Smooth muscle cell of bladder (primary cell): ENCODE results near the gene FBXW12. TPM values are rescaled to one million over a fixed set of nuclear protein-coding genes. Genes with fewer than 3 reads are reported as not detected.

Experiments
- total RNA-seq: library from RNA; depleted of rRNA; stranded (reverse); fragments of >200 nt; gene quantifications from 2 replicates; pipeline ENCODE4 v1.2.3, GENCODE V29; 2014

FBXW12 gene, protein sequence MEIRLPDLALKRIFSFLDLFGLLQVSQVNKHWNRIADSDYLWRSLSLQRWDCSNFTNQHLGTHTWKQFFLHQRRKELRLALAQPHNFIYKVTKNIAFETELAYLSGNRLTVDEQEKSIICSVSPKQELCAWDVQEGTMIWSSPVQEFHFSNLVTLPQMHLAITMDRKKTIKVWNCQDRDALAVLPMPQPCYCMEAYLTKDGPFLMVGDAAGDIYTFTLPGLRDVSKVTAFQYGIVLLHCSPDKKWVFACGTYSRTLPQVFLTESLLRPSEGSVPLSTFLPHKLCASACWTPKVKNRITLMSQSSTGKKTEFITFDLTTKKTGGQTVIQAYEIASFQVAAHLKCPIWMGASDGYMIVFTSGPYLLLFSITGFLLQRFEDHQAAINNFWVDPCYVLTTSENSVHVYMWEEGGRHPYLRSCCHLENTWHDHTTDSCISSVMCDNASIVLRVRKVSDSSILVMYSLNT
- not detected in 2 replicates for total RNA-seq

DNA sequence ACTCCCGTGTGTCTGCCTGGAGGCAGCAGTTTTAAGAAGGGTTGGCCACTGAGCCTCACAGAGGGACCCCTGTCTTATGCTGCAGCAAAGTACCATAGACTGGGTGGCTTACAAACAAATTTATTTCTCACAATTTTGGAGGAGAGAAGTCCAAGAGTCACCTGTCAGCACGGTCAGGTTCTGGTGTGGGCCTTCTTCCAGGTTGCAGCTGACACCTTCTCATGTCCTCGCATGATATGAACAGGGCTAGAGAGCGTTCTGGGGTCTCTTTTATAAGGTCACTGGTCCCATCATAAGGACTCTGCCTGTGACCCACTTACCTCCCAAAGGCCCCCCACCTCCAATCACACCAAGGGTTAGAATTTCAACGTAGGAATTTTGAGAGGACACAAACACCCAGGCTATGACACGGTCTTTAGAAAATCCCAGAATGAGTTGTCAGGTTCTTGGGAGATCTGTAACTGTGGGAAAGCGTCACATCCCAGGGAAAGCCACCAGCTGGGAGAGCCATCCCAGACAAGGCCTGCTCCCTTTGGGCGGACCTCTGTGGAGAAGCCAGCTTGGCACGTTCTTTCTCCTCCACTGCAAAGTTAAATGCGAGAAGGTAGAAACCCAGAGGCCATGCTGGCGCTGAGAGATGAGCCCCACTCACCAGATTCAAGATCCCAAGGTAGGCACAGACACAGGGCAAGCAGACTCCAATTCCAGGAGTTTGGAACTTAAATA lies at the start of gene FBXW12:
TSS of gene FBXW12 (plus strand) at position 569 of the 726 bp plus-strand sequence. CDS start 549 bp downstream, outside the sequence.

DNA sequence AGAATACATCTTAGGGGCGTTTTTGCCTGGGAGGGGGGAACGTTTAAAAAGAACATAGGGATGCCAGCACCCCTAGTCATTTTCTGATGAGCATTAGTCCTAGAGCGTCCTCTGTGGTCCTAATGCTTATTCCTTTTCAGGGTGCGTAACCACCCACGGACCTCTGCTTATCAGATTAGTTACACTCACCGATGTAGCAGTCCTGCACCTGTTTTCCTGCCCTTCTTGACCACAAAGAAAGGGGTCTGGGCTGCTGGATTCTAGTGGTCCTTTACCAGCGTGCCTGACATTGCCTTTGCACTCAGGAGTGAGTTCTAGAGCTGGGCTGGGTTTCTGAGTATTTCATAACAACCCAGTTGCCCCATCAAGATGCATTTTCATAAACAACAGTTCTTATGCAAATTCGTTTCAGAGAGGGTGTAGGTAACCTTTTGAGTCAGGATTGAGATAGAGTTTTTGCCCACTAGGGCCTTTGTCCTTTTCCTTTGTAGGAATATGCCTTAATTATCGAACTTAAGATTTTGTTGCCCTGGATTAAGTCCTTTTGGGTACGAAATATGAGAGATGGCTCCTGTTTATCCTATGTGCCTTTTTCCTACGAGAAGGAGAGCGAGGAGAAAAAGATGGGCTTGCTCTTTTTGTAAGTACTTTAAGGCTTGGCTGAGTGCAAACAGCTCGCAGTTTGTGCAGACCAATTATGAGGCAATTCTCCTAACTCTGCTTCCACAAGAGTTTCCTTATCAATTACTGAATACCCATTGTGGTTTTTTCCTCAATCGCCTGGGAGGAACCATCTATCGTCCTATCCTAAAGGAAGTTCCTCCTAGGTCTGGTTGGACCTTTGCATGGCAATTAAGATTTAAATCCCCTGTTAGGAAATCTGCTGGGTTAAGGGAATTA lies 38.4 kb upstream of the FBXW12 start, which contains the start of gene SPINK8:
TSS of gene SPINK8 (minus strand) at position 316 of the 900 bp plus-strand sequence. CDS start 5,320 bp downstream, outside the sequence.

DNA sequence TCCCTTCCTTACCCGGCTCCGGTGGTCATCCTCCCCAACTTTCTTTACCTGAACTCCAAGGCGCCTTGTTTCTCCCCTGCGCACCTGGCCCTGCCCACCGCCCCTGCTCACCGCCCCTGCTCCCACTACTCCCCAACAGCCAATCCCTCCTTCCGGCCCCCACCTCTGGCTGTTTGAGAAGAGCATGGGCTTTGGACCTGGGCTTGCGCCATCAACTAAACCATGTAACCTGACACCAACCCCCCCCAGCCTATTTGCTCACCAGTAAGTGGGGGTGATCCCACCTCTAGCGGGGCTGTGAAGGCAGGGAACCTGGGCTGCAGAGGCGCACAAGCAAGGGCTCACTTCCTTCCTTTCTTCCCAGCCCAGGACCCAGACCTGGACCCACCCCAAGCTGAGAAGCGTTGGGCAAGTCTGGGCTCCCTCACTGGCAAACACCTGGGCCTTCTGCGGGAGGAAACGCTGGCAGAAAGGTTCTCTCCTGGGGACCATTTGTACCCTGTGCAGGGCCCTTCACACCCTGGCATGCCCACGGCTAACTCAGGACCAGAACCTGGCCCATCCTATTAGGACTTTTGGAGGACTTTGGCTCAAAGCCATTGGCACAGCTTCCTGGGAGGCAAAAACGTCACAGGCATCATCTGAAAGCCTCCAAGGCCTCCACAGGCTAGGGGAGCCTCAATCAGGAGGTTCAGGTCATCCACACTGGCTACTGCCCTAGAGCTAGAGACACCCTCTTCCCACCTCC lies 58.1 kb downstream of the FBXW12 start, which contains the start of gene PLXNB1:
TSS of gene PLXNB1 (minus strand) at position 127 of the 748 bp plus-strand sequence. CDS start 5,475 bp downstream, outside the sequence.

DNA sequence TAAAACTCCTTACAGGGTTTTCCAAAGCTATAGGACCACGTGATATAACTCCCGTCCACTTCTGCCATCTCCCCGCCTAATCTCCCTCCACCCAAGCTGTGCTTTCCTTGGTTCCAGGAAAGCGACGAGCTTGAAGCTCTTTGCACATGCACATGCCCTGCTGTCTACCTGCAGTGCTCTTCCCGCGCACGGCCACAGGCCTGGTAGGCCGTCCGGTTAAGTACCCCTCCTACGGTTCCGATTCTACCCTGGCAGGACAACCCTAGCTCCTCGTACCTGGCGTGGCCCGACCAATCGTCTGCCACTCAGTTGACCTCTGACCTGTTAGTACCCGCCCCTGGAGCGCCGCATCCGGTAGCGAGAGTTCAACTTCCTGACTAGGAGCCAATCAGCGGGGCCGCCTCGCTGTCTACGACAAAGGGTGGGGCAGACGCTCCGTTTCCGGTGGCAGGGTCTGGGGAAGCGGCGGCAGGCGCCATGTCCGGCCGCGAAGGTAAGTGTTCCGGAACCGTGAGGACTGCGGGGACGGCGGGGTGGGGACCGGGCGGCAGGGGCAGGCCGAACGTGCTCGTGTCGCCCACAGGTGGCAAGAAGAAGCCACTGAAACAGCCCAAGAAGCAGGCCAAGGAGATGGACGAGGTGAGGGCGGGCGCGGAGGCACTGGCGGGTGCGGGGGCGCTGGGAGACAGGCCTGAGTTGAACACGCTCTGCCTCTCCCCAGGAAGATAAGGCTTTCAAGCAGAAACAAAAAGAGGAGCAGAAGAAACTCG lies 68.0 kb downstream of the FBXW12 start, which contains the start of the genes CCDC51 and TMA7:
TSS of gene CCDC51 (minus strand) at position 300 of the 770 bp plus-strand sequence. CDS start 4,991 bp downstream, outside the sequence.
TSS of gene TMA7 (plus strand) at position 438 of the 770 bp plus-strand sequence. CDS start at position 478, 40 bp downstream.

Other genes starting within 250 kb of the FBXW12 start
- 1.00 and 1.3 TPM in 2 replicates for gene CDC25A, start 183.8 kb upstream of the FBXW12 start, total RNA-seq
- not detected in 2 replicates for gene CAMP, start 148.7 kb upstream of the FBXW12 start, total RNA-seq
- 2.4 and 2.9 TPM in 2 replicates for gene ZNF589, start 131.1 kb upstream of the FBXW12 start, total RNA-seq
- gene NME6, start 70.9 kb upstream of the FBXW12 start, total RNA-seq = 16.9 and 20.2 TPM in 2 replicates
- not detected in 2 replicates for gene SPINK8, start 38.6 kb upstream of the FBXW12 start, total RNA-seq
- gene PLXNB1, start 57.9 kb downstream of the FBXW12 start, total RNA-seq = 24.6 and 42.2 TPM in 2 replicates
- gene CCDC51, start 67.9 kb downstream of the FBXW12 start, total RNA-seq = 19.2 and 26.5 TPM in 2 replicates
- 315 and 384 TPM in 2 replicates for gene TMA7, start 68.0 kb downstream of the FBXW12 start, total RNA-seq
- 2.8 and 4.0 TPM in 2 replicates for gene ATRIP, start 74.5 kb downstream of the FBXW12 start, total RNA-seq
- 101 and 102 TPM in 2 replicates for gene SHISA5, start 132.0 kb downstream of the FBXW12 start, total RNA-seq
- gene PFKFB4, start 184.6 kb downstream of the FBXW12 start, total RNA-seq = 6.0 and 29.4 TPM in 2 replicates
- 0.83 and 1.00 TPM in 2 replicates for gene UCN2, start 191.6 kb downstream of the FBXW12 start, total RNA-seq
- 31.6 and 46.1 TPM in 2 replicates for gene COL7A1, start 223.1 kb downstream of the FBXW12 start, total RNA-seq
- 241 and 286 TPM in 2 replicates for gene UQCRC1, start 237.4 kb downstream of the FBXW12 start, total RNA-seq
- gene TMEM89, start 249.6 kb downstream of the FBXW12 start, total RNA-seq = not detected in 2 replicates